ENCODE results near the gene CBLB.

DNA sequence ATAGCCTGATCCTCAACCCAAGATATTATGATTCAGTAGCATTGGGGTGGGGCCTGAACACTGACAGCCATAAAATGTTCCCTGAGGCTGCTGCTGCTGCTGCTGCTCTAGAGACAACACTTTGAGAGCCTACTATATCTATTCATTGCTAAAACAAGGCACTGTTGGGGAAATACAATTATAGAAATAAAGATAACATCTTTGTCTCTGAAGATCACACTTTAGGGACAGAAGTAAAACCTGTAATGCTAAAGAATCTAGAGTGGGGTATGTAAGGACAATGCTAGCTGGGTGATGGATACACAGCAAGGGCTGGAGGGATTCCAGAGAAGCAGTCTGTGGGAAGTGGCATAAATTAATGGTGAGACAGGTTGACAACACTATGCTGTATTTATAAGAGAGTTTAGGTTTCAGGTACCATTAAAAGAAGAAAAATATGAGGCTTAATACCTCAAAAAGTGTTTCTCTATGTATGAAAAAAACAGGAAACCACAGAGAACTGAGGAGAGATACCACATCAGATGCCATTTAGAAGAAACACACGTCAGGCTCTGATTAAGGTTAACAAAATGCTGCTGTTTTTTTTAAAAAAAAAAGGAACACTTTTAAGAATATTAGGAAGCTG, 115.9 kb downstream of the CBLB start:
- TF ChIP-seq, protein P1, sequence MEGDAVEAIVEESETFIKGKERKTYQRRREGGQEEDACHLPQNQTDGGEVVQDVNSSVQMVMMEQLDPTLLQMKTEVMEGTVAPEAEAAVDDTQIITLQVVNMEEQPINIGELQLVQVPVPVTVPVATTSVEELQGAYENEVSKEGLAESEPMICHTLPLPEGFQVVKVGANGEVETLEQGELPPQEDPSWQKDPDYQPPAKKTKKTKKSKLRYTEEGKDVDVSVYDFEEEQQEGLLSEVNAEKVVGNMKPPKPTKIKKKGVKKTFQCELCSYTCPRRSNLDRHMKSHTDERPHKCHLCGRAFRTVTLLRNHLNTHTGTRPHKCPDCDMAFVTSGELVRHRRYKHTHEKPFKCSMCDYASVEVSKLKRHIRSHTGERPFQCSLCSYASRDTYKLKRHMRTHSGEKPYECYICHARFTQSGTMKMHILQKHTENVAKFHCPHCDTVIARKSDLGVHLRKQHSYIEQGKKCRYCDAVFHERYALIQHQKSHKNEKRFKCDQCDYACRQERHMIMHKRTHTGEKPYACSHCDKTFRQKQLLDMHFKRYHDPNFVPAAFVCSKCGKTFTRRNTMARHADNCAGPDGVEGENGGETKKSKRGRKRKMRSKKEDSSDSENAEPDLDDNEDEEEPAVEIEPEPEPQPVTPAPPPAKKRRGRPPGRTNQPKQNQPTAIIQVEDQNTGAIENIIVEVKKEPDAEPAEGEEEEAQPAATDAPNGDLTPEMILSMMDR (conservative IDR thresholded peaks at IDR 0.05; ENCODE audit: low read length) = no peak
- no peak for TF ChIP-seq EZH2phosphoT487 (IDR thresholded peaks at IDR 0.05; ENCODE audit: borderline replicate concordance, low read depth, low read length)

Data from OCI-LY7 (cell line).